ENCODE measurements around the gene CCNA2.
A peak's percentile ranks its signal among the peaks of the same experiment; 100 is the strongest.

CCNA2 gene

DNA sequence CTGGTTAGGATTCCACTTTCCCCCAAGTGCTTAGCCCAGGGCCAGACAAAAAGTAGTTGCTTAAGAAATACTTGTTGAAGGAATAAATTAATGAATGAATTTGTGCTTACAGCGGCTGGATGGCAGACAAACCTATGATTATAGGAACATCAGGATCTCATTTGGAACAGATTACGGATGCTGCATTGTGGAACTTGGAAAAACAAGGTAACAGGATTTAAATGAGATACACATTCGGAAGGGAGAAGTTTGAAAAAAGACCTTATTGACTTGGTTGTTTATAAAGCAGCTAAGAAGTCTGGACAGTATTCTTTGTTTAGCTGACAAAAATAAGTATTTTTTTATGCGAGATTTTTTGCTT, 22.0 kb downstream of the CCNA2 start:
- DNase-seq (ENCODE audit: low spot score): no peak

DNA sequence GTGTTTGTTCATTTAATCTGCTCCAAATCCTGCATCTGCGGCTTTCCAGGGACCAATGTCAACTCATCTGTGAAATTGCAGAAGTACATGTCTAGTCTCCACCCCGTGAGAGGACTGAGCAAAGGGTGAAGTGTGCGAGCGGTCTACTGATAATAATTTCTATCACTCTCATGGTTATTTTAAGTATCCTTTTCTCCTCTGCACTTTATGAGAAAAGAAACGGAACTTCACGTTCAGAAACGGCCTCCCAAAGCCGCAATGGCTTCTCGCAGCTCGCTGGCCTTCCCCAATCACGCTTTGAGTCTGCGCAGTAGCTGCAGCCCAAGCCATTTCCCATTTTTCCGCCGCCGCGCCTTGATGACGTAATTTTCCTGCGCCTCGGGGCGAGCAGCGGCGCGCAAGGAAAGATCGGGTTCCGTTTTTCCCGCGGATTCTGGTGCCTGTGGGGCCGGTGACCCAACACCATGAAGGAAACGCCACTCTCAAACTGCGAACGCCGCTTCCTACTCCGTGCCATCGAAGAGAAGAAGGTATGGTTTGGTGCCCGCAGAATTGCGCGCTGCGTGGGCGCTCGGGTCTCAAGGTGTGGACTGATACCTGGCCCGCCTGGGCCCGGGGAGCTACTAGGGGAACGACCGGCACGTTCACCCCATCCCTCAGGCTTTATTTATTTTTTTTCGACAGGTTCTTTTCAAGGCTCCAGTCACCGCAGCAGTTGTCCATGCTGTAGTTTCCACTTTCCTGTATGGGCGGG, 22.5 kb downstream of the CCNA2 start, which contains the start of gene EXOSC9:
Gene EXOSC9 (plus strand): TSS at position 363 of the 754 bp plus-strand sequence. CDS start 102 bp downstream, at position 465.
- peak; percentile 76 for DNase-seq (ENCODE audit: low spot score)

DNA sequence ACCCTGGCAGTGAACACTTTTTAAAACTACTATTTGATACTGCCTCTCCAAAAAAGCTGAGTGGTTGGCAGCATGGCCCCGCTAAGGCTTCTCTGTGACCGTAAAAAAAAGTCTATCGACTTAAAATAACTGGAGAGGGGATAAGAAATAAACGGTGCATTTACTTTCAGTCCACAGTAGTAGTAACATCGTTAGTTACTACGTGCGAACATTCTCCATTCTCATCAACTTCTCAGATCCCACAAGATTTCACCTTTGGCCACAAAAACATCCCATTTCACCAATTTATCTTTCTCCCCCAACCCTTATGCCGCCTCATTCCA, 23.1 kb downstream of the CCNA2 start:
- DNase-seq (ENCODE audit: low spot score): no peak

DNA sequence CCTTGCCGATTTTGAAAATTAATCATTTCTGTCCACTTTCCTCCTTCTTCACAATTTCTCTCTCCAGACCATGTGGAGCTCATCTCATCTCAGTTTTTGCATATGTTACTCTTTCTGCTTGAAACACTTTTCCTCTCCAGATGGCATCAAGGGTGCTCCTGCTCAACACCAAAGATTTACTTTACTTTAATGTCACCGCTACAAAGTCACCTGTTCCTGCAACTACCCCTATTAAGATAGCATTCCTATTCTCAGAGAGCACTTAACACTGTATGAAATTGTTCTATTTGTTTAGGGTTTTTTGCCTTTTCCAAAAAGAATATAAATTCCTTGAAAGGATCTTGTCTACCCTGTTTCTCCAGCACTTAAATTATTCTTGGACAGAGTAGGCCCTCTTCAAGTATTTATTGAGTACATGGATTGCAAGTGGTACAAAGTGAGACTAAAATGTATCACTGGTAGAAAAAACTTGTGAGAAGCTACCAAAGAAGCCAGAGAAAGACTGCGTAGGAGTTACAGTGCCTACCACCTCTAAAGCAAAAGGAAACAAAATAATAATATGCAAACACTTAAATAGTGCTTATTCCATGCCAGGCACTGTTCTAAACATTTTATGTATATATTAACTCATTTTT, 23.7 kb downstream of the CCNA2 start:
- no peak for DNase-seq (ENCODE audit: low spot score)

DNA sequence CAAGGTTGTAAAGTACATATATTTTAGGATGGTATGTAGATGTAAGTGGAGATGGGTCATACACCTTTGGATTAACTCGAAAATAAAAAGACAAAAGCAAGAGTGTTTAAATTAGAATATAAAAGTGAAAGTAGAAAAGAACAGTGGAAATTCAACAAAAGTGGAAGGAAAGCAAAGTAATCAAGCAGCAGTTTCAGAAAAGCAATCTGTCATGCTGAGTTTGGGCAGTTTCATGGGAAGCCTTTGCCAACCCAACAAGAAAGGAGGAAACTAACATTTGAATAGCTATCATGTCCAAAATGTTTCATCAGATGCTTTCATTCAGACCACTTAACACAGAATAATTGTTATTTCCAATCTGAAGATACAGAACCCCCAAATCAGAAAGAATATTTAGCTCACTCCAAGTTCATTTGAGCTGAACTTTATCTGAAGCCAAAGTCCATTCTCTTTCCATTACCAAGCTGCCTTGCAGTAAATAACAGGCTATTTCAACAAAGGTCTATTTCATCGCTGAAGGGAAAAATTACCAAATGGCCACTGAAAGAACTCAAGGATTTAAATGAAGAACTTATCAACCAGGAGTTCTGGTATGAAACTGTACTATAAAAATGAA, 24.4 kb downstream of the CCNA2 start:
- DNase-seq (ENCODE audit: low spot score): no peak

DNA sequence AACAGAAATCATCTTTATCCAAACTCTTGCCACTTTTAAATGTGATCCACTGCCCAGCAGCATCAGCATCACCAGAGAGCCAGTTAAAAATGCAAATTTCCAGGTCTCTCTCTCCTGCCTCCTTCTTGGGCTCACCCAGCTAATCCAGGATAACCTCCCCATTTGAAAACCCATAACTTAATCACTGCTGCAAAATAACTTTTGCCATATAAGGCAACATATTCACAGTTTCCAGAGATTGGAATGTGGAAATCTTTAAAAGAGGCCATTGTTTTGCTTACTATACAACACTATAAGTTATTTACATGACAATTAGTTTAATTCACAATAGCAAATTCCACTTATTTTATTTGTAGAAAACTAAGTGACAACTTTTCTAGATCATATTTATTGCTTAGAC, 27.4 kb downstream of the CCNA2 start:
- no peak for DNase-seq (ENCODE audit: low spot score)

DNA sequence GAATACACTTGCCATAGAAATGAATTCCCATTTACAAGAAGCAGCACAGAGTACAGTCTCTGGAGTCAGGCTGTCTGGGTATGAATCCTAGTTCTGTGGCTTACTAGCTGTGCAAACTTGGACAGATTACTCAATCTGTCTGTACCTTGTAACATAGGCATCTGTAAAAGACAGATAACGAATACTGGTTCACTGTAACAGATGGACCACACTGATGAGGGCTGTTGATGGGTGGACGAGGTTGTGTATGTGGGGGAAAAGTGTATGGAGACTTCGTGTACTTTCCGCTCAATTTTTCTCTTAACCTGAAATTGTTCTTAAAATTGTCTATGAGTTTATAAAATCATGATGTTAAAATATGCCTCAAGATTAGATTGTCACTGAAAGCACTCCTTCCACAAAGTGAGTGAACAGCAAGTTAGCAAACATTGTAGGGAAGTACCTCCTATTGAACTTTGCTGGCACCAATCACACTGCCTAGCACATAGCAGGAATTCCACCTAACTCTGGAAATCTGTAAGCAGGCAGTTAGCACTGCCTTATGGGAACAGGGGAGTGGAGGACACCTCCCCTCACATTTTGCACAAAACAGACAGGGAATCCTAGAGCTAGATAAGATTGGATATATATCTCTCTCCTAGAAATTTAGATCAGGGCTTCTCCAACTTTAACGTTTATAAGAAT, 29.0 kb downstream of the CCNA2 start:
- no peak for DNase-seq (ENCODE audit: low spot score)

DNA sequence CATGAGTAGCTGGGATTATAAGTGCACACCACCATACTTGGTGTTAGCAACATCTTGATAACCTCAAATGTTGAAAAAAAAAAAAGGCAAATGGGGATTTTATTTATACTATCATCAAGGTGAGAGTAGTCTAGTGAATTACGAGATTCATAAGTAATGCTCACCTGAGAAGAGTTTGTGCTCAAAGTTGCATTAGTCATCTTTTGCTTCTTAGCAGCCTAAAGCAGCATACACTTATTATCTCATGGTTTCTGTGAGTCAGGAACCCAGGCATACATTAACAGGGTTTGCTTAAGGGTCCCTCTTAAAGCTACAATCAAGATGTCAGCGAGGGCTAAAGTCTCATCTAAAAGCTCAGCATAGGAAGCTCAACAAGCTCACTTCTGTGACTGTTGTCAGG, 30.7 kb downstream of the CCNA2 start:
- no peak for DNase-seq (ENCODE audit: low spot score)

DNA sequence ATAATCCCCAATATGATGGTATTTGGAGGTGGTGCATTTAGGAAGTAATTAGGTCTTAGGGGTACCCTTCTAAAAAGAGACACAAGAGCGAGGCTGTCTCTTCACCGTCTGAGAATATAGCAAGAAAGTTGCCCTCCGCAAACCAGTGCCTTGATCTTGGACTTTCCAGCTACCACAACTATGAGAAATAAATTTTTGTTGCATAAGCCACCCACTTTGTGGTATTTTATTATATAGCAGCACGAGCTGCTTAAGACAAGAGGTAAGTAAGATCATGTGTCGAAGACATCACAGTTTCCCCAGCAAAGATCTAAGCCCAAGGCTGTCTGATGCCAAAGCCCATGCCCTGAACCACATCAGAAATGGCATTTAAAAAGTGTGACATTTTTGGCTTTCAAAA, 32.2 kb downstream of the CCNA2 start:
- peak; percentile 26 for DNase-seq (ENCODE audit: low spot score)

DNA sequence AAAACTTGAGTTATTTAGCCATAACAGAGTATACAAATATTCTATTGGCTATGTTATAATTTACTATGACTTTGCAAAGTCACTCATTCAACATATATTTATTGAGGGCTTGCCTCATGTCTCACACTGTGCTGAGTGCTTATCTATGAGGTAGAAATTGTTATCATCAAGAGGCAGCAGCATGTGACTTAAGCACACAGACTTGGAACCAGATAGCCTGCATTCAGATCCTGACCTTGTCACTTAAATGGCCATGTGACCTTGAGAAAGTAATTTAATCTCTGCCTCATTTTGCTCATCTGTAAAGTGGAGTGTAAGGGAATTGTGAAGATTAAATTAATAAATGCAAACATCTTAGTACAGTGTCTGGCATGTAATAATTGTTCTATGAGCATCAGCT, 32.7 kb downstream of the CCNA2 start:
- DNase-seq (ENCODE audit: low spot score): no peak

DNA sequence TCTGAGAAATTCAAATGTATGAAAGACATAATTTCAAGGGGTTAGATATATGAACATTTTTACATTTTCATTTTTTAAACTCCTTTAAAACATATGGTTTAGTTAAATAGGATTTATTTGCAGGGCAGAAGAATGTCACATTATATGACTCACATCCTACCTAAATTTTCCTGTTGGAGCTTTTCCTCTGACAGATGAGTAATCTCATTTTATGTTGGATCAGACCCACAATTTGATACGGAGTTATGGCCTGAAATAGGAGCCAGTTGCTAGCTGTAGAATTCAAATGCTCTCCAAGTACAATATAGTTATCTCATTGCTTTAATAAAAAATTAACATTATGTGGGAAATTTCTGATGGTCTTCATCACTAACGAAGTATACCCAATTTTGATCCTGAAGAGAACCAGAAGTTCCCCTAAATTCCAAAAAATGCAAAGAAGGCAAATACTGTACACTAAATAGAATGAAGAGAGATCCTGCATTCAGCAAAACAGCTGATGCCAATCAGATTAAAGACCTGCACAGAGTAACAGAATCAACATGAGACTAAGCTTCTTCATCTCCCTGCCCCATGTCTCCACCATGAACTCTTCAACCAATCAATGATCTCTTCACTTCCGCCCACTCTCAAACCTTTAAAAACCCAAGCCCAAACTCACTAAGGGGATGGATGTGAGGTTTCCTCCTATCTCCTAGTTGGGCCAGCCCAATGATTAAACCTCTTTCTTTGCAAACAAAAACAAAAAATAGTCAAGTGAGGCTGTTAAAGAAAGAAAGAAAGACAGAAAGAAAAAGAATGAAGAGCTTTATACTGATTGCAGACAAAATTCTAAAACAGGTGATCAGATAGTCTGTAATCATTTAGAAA, 33.5 kb downstream of the CCNA2 start:
- no peak for DNase-seq (ENCODE audit: low spot score)

DNA sequence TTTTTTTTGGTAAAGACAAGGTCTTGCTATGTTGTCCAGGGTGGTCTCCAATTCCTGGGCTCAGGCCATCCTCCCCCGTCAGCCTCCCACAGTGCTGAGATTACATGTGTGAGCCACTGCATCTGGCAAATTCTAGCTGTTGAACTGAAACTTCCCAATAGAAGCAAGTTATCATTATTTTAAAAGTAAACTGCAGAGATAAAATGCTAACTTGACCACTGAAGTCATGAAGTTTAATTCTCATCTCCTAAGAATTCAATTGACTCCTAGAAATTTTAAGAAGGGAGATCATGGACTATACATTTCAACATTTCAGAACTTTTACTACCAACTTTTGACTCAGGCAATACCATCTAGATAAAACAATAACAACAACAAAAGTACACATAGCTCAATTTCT, 34.2 kb downstream of the CCNA2 start:
- DNase-seq (ENCODE audit: low spot score): no peak

DNA sequence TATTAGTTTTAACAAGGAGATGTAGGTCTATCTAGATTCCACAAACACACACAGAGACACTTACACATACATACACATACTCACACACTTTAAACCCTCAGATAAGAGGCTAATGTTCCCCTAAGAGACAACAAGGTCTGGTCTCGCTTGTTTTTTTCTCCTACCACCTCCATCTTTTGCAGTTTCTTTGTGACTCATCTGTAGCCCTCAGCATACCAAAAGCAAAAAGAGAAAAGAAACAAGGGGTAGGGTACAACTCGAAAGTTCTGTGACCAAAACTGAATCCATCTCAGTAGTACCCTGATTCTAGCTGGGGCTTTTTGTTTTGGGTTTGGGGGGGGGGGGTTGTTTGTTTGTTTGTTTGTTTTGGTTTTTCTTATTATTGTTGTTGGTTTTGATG, 34.8 kb downstream of the CCNA2 start:
- no peak for DNase-seq (ENCODE audit: low spot score)

DNA sequence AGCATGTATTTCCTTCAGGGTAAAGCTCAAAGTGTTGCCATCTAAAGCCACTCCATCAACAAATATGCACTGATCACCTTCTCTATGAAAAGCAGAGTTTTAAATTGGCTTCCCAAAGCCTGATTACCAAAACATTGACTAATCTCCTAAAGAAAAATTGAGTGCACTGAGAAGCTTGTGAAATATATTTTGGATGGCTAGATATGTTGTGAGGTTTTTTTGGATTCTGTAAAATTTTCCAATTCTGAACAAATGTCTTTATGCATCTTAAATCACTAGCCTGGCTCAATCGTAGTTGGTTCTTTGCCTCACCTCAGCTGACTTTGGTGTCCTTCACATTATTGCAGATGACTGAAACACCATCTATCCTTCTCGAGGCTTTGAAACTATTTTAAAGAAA, 37.5 kb downstream of the CCNA2 start:
- no peak for DNase-seq (ENCODE audit: low spot score)

DNA sequence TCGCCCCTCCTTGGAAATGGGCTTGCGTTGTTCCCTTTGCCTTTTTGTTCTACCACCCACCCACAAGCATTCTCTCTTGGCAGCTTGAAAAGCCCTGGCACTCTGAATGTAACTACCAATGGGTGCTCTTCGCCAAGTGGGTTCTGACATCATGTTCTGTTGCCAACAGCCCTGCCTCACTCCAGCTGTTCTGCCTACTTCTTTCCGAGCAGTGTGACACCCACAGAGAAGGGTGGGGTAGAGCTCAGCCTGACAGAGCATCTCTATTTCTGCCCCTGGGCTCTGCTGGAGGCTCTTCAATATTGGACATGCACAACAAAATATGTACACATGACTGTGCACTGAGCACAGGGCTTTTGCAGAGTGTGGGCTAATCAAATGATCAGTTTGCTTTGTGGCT, 38.2 kb downstream of the CCNA2 start:
- no peak for DNase-seq (ENCODE audit: low spot score)

DNA sequence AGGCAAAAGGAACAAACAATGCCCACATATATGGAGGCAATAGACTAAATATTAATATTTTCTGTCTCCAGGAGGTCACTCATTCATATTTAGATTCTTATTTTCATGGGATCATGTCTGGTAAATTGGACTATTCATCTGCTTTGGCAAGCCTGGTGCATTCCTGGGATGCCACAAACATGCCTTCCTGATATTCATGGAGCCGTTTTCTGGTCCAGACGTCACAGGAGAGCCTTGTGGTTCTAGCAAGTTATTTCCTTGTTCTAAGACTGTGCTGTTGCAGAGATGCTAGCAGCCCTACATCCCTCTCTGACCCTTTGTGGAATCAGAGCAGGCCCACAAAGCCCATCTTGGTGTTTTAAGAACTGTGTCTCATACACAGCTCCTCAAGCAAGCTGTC, 38.7 kb downstream of the CCNA2 start:
- DNase-seq (ENCODE audit: low spot score): peak; percentile 71

DNA sequence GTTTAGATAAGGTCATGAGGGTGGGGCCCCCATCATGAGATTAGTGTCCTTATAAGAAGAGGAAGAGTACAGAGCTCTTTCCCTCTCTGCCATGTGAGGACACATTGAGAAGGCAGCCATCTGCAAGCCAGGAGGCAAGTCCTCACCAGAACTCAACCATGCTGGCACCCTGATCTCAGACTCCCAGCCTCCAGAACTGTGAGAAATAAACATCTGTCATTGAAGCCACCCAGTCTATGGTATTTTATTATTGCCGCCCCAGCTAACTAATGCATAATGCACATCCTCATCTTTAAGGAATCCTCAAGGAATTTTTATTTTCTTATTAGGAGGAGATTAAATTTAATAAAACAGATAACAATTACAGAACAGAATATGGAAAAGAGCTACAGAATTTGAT, 39.3 kb downstream of the CCNA2 start:
- no peak for DNase-seq (ENCODE audit: low spot score)

DNA sequence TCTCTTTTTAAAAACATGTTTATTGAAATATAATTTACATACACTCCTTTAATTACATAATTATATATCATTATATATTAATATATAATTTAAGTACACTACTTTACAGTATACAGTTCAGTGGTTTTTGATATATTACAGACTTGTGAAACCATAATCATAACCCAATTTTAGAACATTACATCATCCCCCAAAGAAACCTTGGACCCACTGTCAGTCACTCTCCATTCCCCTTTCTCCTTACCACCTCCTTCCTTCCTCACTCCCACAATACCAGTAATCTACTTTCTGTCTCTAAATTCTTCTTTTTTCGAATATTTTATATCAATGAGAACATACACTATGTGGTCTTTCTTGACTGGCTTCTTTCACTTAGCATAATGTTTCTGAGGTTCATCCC, 40.5 kb downstream of the CCNA2 start:
- no peak for DNase-seq (ENCODE audit: low spot score)

DNA sequence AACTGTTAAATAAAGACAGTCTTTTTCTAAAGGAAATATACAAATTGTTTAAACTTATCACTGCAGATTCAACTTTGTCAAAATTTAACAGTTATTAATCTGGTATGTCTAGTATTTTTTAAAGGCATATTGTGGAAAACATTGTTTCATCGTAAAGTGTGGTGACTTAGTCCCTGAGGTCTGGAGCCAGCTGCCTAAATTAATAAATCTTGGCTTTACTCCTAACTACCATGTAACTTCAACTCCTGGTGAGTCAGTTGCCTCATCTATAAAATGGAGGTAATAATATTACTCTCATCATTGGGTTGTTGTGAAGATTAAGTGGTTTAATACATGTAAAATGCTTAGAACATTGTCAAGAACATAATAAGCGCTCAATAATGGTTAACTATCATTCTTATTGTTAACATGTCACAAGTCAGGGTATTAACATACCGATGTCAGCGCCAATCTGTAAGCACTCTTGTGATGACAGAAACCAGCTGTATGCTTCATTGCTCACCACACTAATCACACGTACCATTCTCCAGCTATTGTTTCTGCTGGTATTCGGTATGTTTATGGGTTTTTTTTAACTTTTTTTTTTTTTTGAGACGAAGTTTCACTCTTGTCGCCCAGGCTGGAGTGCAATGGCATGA, 44.6 kb downstream of the CCNA2 start:
- DNase-seq (ENCODE audit: low spot score): no peak

DNA sequence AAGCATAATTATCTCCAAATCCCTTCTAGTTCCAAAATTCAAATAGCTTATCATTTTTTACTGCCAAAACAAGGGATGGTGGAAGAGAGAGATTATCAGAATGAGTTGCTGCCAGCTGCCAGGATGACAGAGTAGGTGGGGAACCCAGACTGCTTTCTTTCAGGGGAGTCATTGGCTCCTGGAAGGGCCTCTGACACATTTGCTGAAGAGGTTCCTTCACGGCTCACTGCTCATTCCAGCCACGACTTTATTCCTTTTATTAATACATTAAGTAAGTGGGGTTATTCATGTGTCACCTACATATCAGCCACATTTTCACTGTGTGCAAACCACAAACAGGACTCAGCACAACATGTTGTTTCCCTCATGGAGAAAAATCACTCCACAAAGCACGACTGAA, 46.1 kb downstream of the CCNA2 start:
- DNase-seq (ENCODE audit: low spot score): no peak

DNA sequence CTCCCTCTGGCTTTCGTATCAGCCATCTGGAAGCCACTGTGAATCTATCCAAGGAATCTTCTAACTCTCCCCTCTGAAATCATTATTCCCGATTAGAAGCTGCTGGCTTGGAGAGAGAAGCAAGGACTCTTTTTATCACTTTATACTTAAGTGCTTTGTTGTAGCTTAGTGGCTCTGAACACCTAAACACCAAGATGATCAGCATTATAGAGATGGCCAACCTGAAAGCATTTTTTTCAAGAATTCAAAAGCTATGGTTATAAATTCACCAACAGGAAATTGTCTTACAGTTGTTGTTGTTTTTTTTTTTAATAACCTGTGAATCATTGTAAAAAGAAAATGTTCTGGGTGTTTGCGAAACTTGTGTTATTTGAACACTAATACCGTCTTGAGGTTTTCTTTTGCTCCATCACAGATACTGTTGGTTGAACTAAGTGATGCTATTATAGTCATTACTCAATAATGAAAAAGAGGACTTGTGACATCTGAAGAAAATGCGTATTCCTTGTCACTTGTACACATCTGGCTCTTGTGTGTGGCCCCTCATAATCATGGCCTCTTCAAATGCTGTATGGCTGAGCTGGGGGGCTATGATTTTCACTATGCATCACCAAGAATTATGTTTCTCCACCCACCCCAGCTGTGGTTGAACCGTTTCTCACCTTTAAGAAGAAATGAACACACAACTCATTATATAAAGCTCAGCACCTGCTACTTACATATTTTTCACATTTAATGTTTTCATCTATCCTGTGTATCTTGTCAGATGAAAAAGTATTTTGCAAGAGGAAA, 46.9 kb downstream of the CCNA2 start:
- no peak for DNase-seq (ENCODE audit: low spot score)
